KOPT-K1 (cell line): ENCODE measurements around the gene GSDMA.

ENCODE experiments used
- H3K27ac ChIP-seq: fragments of 200-600 bp; sonication (generic); 2 replicates; pipeline ENCODE4 v1.5.1; 2016; ENCODE audit warnings: antibody characterized with exemption, mild to moderate bottlenecking, low read depth, low read length; ENCODE audit not compliant: poor library complexity, severe bottlenecking
- H3K36me3 ChIP-seq: fragments of 200-600 bp; sonication (generic); 2 replicates; pipeline ENCODE4 v1.5.1; 2017; ENCODE audit warnings: antibody characterized with exemption, mild to moderate bottlenecking, low read length, moderate library complexity; ENCODE audit not compliant: insufficient read depth
- H3K9me3 ChIP-seq: fragments of 200-600 bp; sonication (generic); 2 replicates; pipeline ENCODE4 v1.5.1; 2017; ENCODE audit warnings: antibody characterized with exemption, low read length, mild to moderate bottlenecking; ENCODE audit not compliant: insufficient read depth, poor library complexity, severe bottlenecking

Gene GSDMA

GRCh38 chr17:40025991-40026815, 63.4 kb downstream of the GSDMA start:
- Histone ChIP-seq H3K36me3 (peaks cover 98% of the 10 kb centered on the region), H3K27ac (peak overlapping the region; percentile 25), H3K9me3 (no peaks in the 10 kb centered on the region)

- H3K9me3 ChIP-seq, result no peaks in the 10 kb centered on the region
- no peak overlapping the region for H3K27ac ChIP-seq
- H3K36me3 ChIP-seq, result peaks cover 98% of the 10 kb centered on the region
Measured at GRCh38 chr17:40026816-40027613, 64.2 kb downstream of the GSDMA start.
